Esophagus mucosa (tissue), 1 donor: Measurements from ENCODE around the gene EEPD1. TPM values are rescaled to one million over a fixed set of nuclear protein-coding genes. Genes with fewer than 3 reads are reported as not detected.

Experiments used
- ATAC-seq: fragments of 200-7000 bp; cut with Tn5 transposase; one replicate; pipeline ENCODE4 v1.9.1; 2020
- total RNA-seq: library from RNA; stranded (reverse); gene quantifications from one replicate; pipeline ENCODE4 v1.2.4, GENCODE V29; 2023
- donor health status: DM: yes; HTN: yes; CAD: no.

The EEPD1 gene
- total RNA-seq, 1 donor from 2014 or later = 2.9 TPM

- ATAC-seq = no peak
Observed at GRCh38 chr7:36157527-36158320, 4.7 kb downstream of the EEPD1 start.

- peak; percentile 66 for ATAC-seq
Observed at GRCh38 chr7:36158321-36158605, 5.2 kb downstream of the EEPD1 start.

GRCh38 chr7:36159618-36160017, 6.6 kb downstream of the EEPD1 start:
- ATAC-seq = no peak

GRCh38 chr7:36160313-36160712, 7.3 kb downstream of the EEPD1 start:
- ATAC-seq = no peak

- ATAC-seq = peak; percentile 73
Observed at GRCh38 chr7:36161996-36162395, 8.9 kb downstream of the EEPD1 start.

GRCh38 chr7:36165059-36165458, 12.0 kb downstream of the EEPD1 start:
- no peak for ATAC-seq

GRCh38 chr7:36165802-36166201, 12.7 kb downstream of the EEPD1 start:
- no peak for ATAC-seq

- ATAC-seq = no peak
Observed at GRCh38 chr7:36167403-36168050, 14.5 kb downstream of the EEPD1 start.

GRCh38 chr7:36171503-36171902, 18.4 kb downstream of the EEPD1 start:
- no peak for ATAC-seq

- ATAC-seq = no peak
Observed at GRCh38 chr7:36175886-36176285, 22.8 kb downstream of the EEPD1 start.

GRCh38 chr7:36176697-36177096, 23.6 kb downstream of the EEPD1 start:
- ATAC-seq = no peak

GRCh38 chr7:36180121-36180520, 27.1 kb downstream of the EEPD1 start:
- ATAC-seq = no peak

- ATAC-seq = no peak
Observed at GRCh38 chr7:36181668-36182067, 28.6 kb downstream of the EEPD1 start.

- no peak for ATAC-seq
Observed at GRCh38 chr7:36182854-36183604, 30.0 kb downstream of the EEPD1 start.

GRCh38 chr7:36185092-36185491, 32.0 kb downstream of the EEPD1 start:
- no peak for ATAC-seq

- peak; percentile 95 for ATAC-seq
Observed at GRCh38 chr7:36185756-36186155, 32.7 kb downstream of the EEPD1 start.

- no peak for ATAC-seq
Observed at GRCh38 chr7:36186359-36187121, 33.5 kb downstream of the EEPD1 start.

- ATAC-seq = no peak
Observed at GRCh38 chr7:36188266-36188665, 35.2 kb downstream of the EEPD1 start.

- no peak for ATAC-seq
Observed at GRCh38 chr7:36188906-36189305, 35.9 kb downstream of the EEPD1 start.

GRCh38 chr7:36190447-36191291, 37.6 kb downstream of the EEPD1 start:
- ATAC-seq = no peak

GRCh38 chr7:36191292-36191920, 38.4 kb downstream of the EEPD1 start:
- no peak for ATAC-seq
